Effector memory CD4-positive, alpha-beta T cell (primary cell): Measurements from ENCODE around the gene TMEM25.
A peak's percentile ranks its signal among the peaks of the same experiment; 100 is the strongest.

ENCODE experiments used
- DNase-seq, 3 donors: peaks; one replicate each; pipeline ENCODE4 v3.0.0-alpha.2; 2020
- H3K27ac ChIP-seq: 2 replicates; pipeline ENCODE4 v1.7.0; 2013; ENCODE audit warnings: mild to moderate bottlenecking, low read length, moderate library complexity; ENCODE audit not compliant: insufficient read depth, poor library complexity, severe bottlenecking
- H3K27me3 ChIP-seq: replicated peaks from 2 replicates; pipeline ENCODE4 v1.7.0; 2013; ENCODE audit warnings: mild to moderate bottlenecking, low read length; ENCODE audit not compliant: insufficient read depth, control insufficient read depth, poor library complexity, severe bottlenecking
- H3K36me3 ChIP-seq: 2 replicates; pipeline ENCODE4 v1.7.0; 2013; ENCODE audit warnings: mild to moderate bottlenecking, low read length, moderate library complexity; ENCODE audit not compliant: control insufficient read depth, insufficient read depth
- H3K4me1 ChIP-seq: 2 replicates; pipeline ENCODE4 v1.7.0; 2013; ENCODE audit warnings: low read length, mild to moderate bottlenecking; ENCODE audit not compliant: control insufficient read depth, insufficient read depth, poor library complexity, severe bottlenecking
- H3K4me3 ChIP-seq: 2 replicates; pipeline ENCODE4 v1.7.0; 2013; ENCODE audit warnings: low read length, low read depth, mild to moderate bottlenecking; ENCODE audit not compliant: insufficient read depth, poor library complexity, severe bottlenecking
- H3K9me3 ChIP-seq: 2 replicates; pipeline ENCODE4 v1.7.0; 2013; ENCODE audit warnings: mild to moderate bottlenecking, low read length, moderate library complexity; ENCODE audit not compliant: control insufficient read depth

Gene TMEM25

DNA sequence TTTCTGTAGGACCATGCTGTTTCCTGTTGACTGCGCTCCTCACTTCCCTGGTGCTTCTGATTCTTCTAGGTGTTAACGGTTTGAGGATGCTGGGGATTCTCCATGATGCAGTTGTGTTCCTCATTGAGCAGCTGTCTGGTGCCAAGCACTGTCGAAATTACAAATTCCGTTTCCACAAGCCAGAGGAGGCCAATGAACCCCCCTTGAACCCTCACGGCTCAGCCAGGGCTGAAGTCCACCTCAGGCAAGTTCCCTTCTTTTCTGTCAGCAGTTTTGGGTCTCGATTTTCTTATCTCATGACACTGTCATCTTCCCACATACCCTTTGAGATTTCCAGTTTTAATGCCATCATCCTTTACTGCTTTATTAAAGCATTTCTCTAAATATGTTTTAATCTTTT is 11.4 kb upstream of the TMEM25 start:
- DNase-seq = no peak
- Histone ChIP-seq H3K4me1 (no peaks in the 10 kb centered on the region), H3K27ac (no peak overlapping the region), H3K4me3 (no peak overlapping the region), H3K36me3 (peaks cover 71% of the 10 kb centered on the region), H3K27me3 (no peaks in the 10 kb centered on the region), H3K9me3 (no peaks in the 10 kb centered on the region)

DNA sequence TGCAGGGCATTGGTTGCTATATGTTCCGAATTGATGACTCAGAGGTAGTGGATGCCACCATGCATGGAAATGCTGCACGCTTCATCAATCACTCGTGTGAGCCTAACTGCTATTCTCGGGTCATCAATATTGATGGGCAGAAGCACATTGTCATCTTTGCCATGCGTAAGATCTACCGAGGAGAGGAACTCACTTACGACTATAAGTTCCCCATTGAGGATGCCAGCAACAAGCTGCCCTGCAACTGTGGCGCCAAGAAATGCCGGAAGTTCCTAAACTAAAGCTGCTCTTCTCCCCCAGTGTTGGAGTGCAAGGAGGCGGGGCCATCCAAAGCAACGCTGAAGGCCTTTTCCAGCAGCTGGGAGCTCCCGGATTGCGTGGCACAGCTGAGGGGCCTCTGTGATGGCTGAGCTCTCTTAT is 9.1 kb upstream of the TMEM25 start:
- no peaks in the 10 kb centered on the region for H3K27me3 ChIP-seq
- H3K9me3 ChIP-seq = no peaks in the 10 kb centered on the region
- H3K4me3 ChIP-seq = no peak overlapping the region
- DNase-seq = no peak
- no peaks in the 10 kb centered on the region for H3K4me1 ChIP-seq
- H3K36me3 ChIP-seq = peaks cover 56% of the 10 kb centered on the region
- no peak overlapping the region for H3K27ac ChIP-seq

DNA sequence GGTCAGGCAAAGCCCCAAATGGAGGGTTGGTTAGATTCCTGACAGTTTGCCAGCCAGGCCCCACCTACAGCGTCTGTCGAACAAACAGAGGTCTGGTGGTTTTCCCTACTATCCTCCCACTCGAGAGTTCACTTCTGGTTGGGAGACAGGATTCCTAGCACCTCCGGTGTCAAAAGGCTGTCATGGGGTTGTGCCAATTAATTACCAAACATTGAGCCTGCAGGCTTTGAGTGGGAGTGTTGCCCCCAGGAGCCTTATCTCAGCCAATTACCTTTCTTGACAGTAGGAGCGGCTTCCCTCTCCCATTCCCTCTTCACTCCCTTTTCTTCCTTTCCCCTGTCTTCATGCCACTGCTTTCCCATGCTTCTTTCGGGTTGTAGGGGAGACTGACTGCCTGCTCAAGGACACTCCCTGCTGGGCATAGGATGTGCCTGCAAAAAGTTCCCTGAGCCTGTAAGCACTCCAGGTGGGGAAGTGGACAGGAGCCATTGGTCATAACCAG is 8.4 kb upstream of the TMEM25 start:
- no peak overlapping the region for H3K4me3 ChIP-seq
- peaks cover 56% of the 10 kb centered on the region for H3K36me3 ChIP-seq
- no peak overlapping the region for H3K27ac ChIP-seq
- no peak for DNase-seq
- H3K9me3 ChIP-seq = no peaks in the 10 kb centered on the region
- H3K27me3 ChIP-seq = no peaks in the 10 kb centered on the region
- no peaks in the 10 kb centered on the region for H3K4me1 ChIP-seq

DNA sequence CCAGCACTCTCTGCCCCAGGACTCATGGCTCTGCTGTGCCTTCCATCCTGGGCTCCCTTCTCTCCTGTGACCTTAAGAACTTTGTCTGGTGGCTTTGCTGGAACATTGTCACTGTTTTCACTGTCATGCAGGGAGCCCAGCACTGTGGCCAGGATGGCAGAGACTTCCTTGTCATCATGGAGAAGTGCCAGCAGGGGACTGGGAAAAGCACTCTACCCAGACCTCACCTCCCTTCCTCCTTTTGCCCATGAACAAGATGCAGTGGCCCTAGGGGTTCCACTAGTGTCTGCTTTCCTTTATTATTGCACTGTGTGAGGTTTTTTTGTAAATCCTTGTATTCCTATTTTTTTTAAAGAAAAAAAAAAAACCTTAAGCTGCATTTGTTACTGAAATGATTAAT is 6.6 kb upstream of the TMEM25 start:
- Histone ChIP-seq H3K4me1 (no peaks in the 10 kb centered on the region), H3K36me3 (peaks cover 53% of the 10 kb centered on the region), H3K9me3 (no peaks in the 10 kb centered on the region), H3K4me3 (no peak overlapping the region), H3K27me3 (no peaks in the 10 kb centered on the region), H3K27ac (no peak overlapping the region)
- DNase-seq = no peak

DNA sequence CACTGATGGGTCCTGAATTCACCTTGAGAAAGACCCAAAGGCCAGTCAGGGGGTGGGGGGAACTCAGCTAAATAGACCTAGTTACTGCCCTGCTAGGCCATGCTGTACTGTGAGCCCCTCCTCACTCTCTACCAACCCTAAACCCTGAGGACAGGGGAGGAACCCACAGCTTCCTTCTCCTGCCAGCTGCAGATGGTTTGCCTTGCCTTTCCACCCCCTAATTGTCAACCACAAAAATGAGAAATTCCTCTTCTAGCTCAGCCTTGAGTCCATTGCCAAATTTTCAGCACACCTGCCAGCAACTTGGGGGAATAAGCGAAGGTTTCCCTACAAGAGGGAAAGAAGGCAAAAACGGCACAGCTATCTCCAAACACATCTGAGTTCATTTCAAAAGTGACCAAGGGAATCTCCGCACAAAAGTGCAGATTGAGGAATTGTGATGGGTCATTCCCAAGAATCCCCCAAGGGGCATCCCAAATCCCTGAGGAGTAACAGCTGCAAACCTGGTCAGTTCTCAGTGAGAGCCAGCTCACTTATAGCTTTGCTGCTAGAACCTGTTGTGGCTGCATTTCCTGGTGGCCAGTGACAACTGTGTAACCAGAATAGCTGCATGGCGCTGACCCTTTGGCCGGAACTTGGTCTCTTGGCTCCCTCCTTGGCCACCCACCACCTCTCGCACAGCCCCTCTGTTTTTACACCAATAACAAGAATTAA is 6.1 kb upstream of the TMEM25 start:
- peaks cover 47% of the 10 kb centered on the region for H3K36me3 ChIP-seq
- peaks cover 1% of the 10 kb centered on the region for H3K4me1 ChIP-seq
- H3K27ac ChIP-seq = no peak overlapping the region
- H3K27me3 ChIP-seq = no peaks in the 10 kb centered on the region
- no peak for DNase-seq
- H3K9me3 ChIP-seq = no peaks in the 10 kb centered on the region
- no peak overlapping the region for H3K4me3 ChIP-seq

DNA sequence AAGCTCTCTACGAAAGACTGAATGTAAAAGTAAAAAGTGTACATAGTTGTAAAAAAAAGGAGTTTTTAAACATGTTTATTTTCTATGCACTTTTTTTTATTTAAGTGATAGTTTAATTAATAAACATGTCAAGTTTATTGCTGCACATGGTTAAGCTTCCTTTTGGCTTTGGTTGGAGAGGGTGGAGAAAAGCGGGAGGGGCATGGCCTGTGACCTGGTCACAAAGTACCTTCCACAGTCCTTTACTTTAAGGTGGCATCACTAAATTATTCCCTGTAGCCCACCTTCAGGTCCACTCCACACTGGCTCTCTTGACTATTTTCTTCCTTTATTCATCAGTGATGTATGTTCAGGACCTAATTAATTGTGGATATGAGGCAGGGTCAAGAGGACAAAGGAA is 4.3 kb upstream of the TMEM25 start:
- peaks cover 30% of the 10 kb centered on the region for H3K36me3 ChIP-seq
- no peak overlapping the region for H3K4me3 ChIP-seq
- peaks cover 10% of the 10 kb centered on the region for H3K4me1 ChIP-seq
- H3K9me3 ChIP-seq = no peaks in the 10 kb centered on the region
- H3K27me3 ChIP-seq = no peaks in the 10 kb centered on the region
- H3K27ac ChIP-seq = no peak overlapping the region
- no peak for DNase-seq

DNA sequence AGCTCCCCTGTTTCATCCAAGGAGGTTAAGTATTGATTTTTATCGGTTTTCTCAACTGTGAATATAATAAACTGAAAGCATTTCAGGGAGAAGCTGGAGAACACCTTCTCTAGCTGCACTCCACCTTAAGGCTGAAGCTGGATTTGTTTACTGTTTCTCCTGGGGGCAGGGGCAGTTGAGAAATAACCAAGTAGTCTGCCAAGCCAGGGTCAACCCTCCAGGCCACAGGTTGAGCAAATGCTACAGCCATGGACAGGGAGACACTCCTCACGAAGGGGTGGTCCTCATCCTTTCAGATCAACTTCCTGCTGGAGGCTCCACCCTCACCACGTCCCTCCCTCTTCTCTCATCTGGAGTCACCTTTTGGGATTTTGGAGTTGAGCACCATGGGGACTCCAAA is 3.9 kb upstream of the TMEM25 start, which contains the start of gene TTC36:
Gene TTC36, plus strand, starts transcription at position 366 of the 400 bp plus-strand sequence. Its CDS starts 21 bp downstream, at position 387.
- H3K4me3 ChIP-seq = no peak within 1 kb of the TSS
- H3K4me1 ChIP-seq = peaks cover 14% of the 10 kb centered on the region
- no peaks in the 10 kb centered on the region for H3K9me3 ChIP-seq
- no peaks in the 10 kb centered on the region for H3K27me3 ChIP-seq
- H3K27ac ChIP-seq = no peak within 1 kb of the TSS
- DNase-seq = no peak
- peaks cover 26% of the 10 kb centered on the region for H3K36me3 ChIP-seq

DNA sequence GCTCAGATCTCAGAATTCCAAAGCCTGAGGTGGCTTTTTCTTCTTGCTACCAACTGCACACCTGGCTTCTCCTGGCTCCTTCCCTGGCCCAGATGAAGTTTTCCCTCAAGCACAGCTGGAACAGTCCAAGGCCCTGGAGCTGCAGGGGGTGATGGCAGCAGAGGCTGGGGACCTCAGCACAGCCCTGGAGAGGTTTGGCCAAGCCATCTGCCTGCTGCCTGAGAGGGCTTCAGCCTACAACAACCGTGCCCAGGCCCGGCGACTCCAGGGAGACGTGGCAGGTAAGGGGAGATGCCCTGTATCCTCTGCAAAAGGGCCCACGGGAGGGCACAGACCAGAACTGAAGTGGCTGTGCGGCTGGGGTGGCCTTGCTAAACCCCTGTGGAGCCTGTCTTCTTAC is 2.5 kb upstream of the TMEM25 start:
- H3K4me3 ChIP-seq = no peak overlapping the region
- H3K4me1 ChIP-seq = peaks cover 14% of the 10 kb centered on the region
- peaks cover 14% of the 10 kb centered on the region for H3K36me3 ChIP-seq
- no peaks in the 10 kb centered on the region for H3K27me3 ChIP-seq
- DNase-seq = no peak
- H3K27ac ChIP-seq = no peak overlapping the region
- H3K9me3 ChIP-seq = no peaks in the 10 kb centered on the region

DNA sequence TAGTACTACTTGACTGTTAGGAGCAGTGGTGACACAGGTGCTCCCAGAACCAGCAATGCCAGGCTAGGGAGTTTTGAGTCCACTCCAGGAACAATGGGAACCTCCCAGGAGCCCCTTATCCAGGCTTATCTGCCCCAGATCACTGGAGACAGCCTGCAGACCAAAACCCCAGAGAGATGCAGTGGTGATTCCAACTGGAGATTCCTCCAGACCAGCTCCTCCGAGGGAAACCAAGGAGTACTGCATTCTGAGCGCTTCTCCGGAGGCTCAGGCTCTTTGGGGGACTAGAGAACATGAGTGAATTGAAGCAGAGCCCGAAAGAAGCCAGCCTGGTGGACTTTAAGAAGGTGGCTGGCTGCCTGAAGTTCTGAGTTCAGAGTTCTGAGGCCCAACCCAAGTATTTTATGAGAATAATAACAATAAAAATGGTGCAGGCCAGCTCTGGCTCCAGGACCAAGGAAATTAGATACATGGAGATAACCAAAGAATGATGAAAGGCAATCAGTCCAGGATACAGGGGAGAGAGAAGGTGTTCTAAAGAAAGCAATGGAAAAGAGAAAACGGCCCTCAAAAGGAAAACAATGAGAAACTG is 1.3 kb upstream of the TMEM25 start:
- Histone ChIP-seq H3K36me3 (peaks cover 12% of the 10 kb centered on the region), H3K9me3 (no peaks in the 10 kb centered on the region), H3K4me1 (peaks cover 14% of the 10 kb centered on the region), H3K4me3 (peak overlapping the region; percentile 92), H3K27me3 (no peaks in the 10 kb centered on the region), H3K27ac (no peak overlapping the region)
- DNase-seq = no peak

DNA sequence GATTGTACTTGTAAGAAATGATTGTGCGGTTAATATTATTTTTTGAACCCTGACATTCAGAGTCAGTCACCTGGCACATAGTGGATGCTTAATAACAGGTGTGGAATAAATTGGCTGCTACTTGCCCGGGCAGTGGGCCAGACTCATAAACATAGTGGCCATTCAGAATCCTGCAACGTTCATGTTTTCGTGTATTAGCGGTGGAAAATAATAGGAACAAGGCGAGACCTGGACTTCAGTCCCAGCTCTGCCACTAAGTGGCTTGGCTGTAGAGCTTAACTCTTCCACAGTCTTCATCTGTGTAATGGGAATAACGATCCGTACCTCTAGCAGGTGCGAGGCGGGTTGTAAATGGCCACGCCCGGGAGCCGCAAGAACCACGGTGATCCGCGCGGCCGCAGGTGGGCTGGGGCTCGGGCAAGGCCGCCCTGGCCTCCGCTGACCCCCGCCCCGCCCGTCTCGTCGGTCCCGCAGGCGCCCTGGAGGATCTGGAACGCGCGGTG is 761 bp upstream of the TMEM25 start:
- Histone ChIP-seq H3K4me1 (peaks cover 14% of the 10 kb centered on the region), H3K4me3 (peak overlapping the region; percentile 92), H3K9me3 (no peaks in the 10 kb centered on the region), H3K27me3 (no peaks in the 10 kb centered on the region), H3K36me3 (peaks cover 9% of the 10 kb centered on the region), H3K27ac (peak overlapping the region; percentile 65)
- DNase-seq = no peak
